Choroid plexus epithelial cell (primary cell): ENCODE measurements around the gene KLHL8.

ENCODE experiments used
- DNase-seq: peaks from one replicate; pipeline ENCODE4 v3.0.0-alpha.2; 2010; ENCODE audit warnings: low read depth
- H3K4me3 ChIP-seq: 2 replicates; pipeline ENCODE4 v1.5.1; 2011; ENCODE audit warnings: low read depth, mild to moderate bottlenecking, control low read depth, low read length, moderate library complexity
- CTCF ChIP-seq: conservative IDR thresholded peaks from 2 replicates; pipeline ENCODE4 v1.5.1; 2011; ENCODE audit warnings: low read depth, mild to moderate bottlenecking, control low read depth, inconsistent platforms, low read length, moderate library complexity

Gene KLHL8

GRCh38 chr4:87220094-87220822, at the start of gene KLHL8:
TSS of gene KLHL8 (minus strand) at chr4:87220618. CDS start at chr4:87195539, 25,079 bp downstream.
- DNase-seq = peak; percentile 83
- TF ChIP-seq CTCF = peak; percentile 38
- peak within 1 kb of the TSS; percentile 98 for H3K4me3 ChIP-seq

- peak; percentile 81 for DNase-seq
- no peak overlapping the region for H3K4me3 ChIP-seq
- TF ChIP-seq CTCF = peak; percentile 85
These were observed 49.7 kb upstream of the KLHL8 start for GRCh38 chr4:87270144-87270543.

GRCh38 chr4:87268411-87268810, 48.0 kb upstream of the KLHL8 start:
- no peak for DNase-seq
- H3K4me3 ChIP-seq = no peak overlapping the region
- TF ChIP-seq CTCF = no peak

- DNase-seq = no peak
- H3K4me3 ChIP-seq = no peak overlapping the region
- TF ChIP-seq CTCF = no peak
These were observed 46.6 kb upstream of the KLHL8 start for GRCh38 chr4:87266986-87267385.

GRCh38 chr4:87262886-87263285, 42.5 kb upstream of the KLHL8 start:
- no peak for DNase-seq
- no peak overlapping the region for H3K4me3 ChIP-seq
- no peak for TF ChIP-seq CTCF

GRCh38 chr4:87260477-87260876, 40.1 kb upstream of the KLHL8 start:
- no peak for TF ChIP-seq CTCF
- DNase-seq = no peak
- no peak overlapping the region for H3K4me3 ChIP-seq

- H3K4me3 ChIP-seq = no peak overlapping the region
- DNase-seq = no peak
- no peak for TF ChIP-seq CTCF
These were observed 38.3 kb upstream of the KLHL8 start for GRCh38 chr4:87258677-87259076.
